ENCODE measurements around the gene TNFSF9. TPM values are rescaled to one million over a fixed set of nuclear protein-coding genes. Genes with fewer than 3 reads are reported as not detected.

TNFSF9 gene
- total and polyA plus RNA-seq, 12 donors, result 0.13 to 0.88 (median 0.21) TPM; not detected in 3

GRCh38 chr19:6514089-6514488, 16.7 kb upstream of the TNFSF9 start:
- Histone ChIP-seq H3K9me3 (no peaks in the 10 kb centered on the region), H3K4me1 (peaks cover 0 to 31% (median 12%) of the 10 kb centered on the region in 9 donors), H3K27ac (no peak overlapping the region), H3K27me3 (peaks cover 0 to 6% (median 0%) of the 10 kb centered on the region in 7 donors), H3K36me3 (no peaks in the 10 kb centered on the region), H3K4me3 (no peak overlapping the region)
- intact Hi-C loops (cut with DNase I), result loop anchor here in 4 of 10 donors (10.0 kb wide), 3 partner anchors 221 to 351 kb away; partner anchors contain the start of genes GPR108 (in 2 of the 4) and TRIP10 (in 2 of the 4)
- WGBS, 2 donors, result 70 to 71% methylated on average over 9 of the region's 9 CpGs
- DNase-seq, result no peak
- TF ChIP-seq CTCF (IDR thresholded peaks at IDR 0.05), result no peak
- no peak for ATAC-seq

GRCh38 chr19:6514926-6515544, 15.8 kb upstream of the TNFSF9 start:
- H3K9me3 ChIP-seq, result no peaks in the 10 kb centered on the region
- ATAC-seq (no peak), DNase-seq (no peak)
- intact Hi-C loops (cut with DNase I), result loop anchor here in 9 of 10 donors (5.0 to 10.0 kb wide), 6 partner anchors 117 to 350 kb away; partner anchors contain the start of genes GPR108 (in 3 of the 9) and TRIP10 (in 3 of the 9)
- 88 to 89% methylated on average over 15 of the region's 15 CpGs for WGBS, 2 donors
- TF ChIP-seq CTCF (IDR thresholded peaks at IDR 0.05), result no peak
- no peak overlapping the region for H3K27ac ChIP-seq
- peaks cover 0 to 15% (median under 1%) of the 10 kb centered on the region in 7 donors for H3K27me3 ChIP-seq
- H3K36me3 ChIP-seq, result no peaks in the 10 kb centered on the region
- H3K4me1 ChIP-seq, result peaks cover 0 to 31% (median 12%) of the 10 kb centered on the region in 9 donors
- no peak overlapping the region for H3K4me3 ChIP-seq

- peak; percentile 91 to 93 for DNase-seq
- H3K27me3 ChIP-seq, result peaks cover 0 to 13% (median 7%) of the 10 kb centered on the region in 7 donors
- TF ChIP-seq CTCF (IDR thresholded peaks at IDR 0.05), result no peak
- no peaks in the 10 kb centered on the region for H3K36me3 ChIP-seq
- no peaks in the 10 kb centered on the region for H3K9me3 ChIP-seq
- intact Hi-C loops (cut with DNase I), result loop anchor here (1.0 to 10.0 kb wide), 10 partner anchors 116 to 349 kb away; partner anchors contain the start of genes GPR108 (in 4 of the 10) and TRIP10 (in 3 of the 10)
- H3K4me3 ChIP-seq, result peak overlapping the region; percentile 48 to 73 (median 62)
- H3K27ac ChIP-seq, result peak overlapping the region in 9 of 10 donors; percentile 33 to 77 (median 54)
- 2% methylated on average over 21 to 26 of the region's 26 CpGs for WGBS, 2 donors
- H3K4me1 ChIP-seq, result peaks cover 0 to 31% (median 12%) of the 10 kb centered on the region in 9 donors
- ATAC-seq, result peak; percentile 87 to 95 (median 90)
Measured at GRCh38 chr19:6516018-6516658, 14.7 kb upstream of the TNFSF9 start.

GRCh38 chr19:6516659-6517291, 14.1 kb upstream of the TNFSF9 start:
- 0 to 1% methylated on average over 38 of the region's 38 CpGs for WGBS, 2 donors

More at GRCh38 chr19:6516659-6517291, 14.1 kb upstream of the TNFSF9 start:
- intact Hi-C loops (cut with DNase I), result loop anchor here (1.0 to 10.0 kb wide), 11 partner anchors 116 to 348 kb away; partner anchors contain the start of genes GPR108 (in 4 of the 10) and TRIP10 (in 3 of the 10)
- TF ChIP-seq CTCF (IDR thresholded peaks at IDR 0.05), result peak in 8 of 9 donors; percentile 87 to 98 (median 96)
- DNase-seq (peak; percentile 87 to 94), ATAC-seq (peak; percentile 90 to 98 (median 94))
- H3K9me3 ChIP-seq, result no peaks in the 10 kb centered on the region
- no peaks in the 10 kb centered on the region for H3K36me3 ChIP-seq
- peaks cover 0 to 31% (median 12%) of the 10 kb centered on the region in 9 donors for H3K4me1 ChIP-seq
- H3K27me3 ChIP-seq, result peaks cover 0 to 13% (median 9%) of the 10 kb centered on the region in 7 donors
- H3K4me3 ChIP-seq, result peak overlapping the region; percentile 48 to 73 (median 62)
- peak overlapping the region in 9 of 10 donors; percentile 33 to 77 (median 54) for H3K27ac ChIP-seq

All from heart right ventricle (tissue), 16 donors.